Ishikawa (cell line): ENCODE data around the gene CACNB4.

Experiments used
- CEBPB ChIP-seq: IDR thresholded peaks from 2 replicates; pipeline ENCODE4 v1.6.1; 2012
- CREB1 ChIP-seq: IDR thresholded peaks from 2 replicates; pipeline ENCODE4 v1.6.1; 2012; ENCODE audit warnings: low read depth
- EGR1 ChIP-seq: IDR thresholded peaks from 2 replicates; pipeline ENCODE4 v1.6.1; 2012
- EP300 ChIP-seq: IDR thresholded peaks from 2 replicates; pipeline ENCODE4 v1.6.1; 2012; ENCODE audit warnings: borderline replicate concordance
- FOXM1 ChIP-seq: IDR thresholded peaks from 2 replicates; pipeline ENCODE4 v1.6.1; 2012; ENCODE audit warnings: low read depth, borderline replicate concordance
- MAX ChIP-seq: IDR thresholded peaks from 2 replicates; pipeline ENCODE4 v1.6.1; 2012
- RAD21 ChIP-seq: IDR thresholded peaks from 2 replicates; pipeline ENCODE4 v1.6.1; 2012; ENCODE audit warnings: low read depth
- REST ChIP-seq: IDR thresholded peaks from 2 replicates; pipeline ENCODE4 v1.6.1; 2012; ENCODE audit warnings: low read depth, mild to moderate bottlenecking
- TAF1 ChIP-seq: IDR thresholded peaks from 2 replicates; pipeline ENCODE4 v1.6.1; 2012; ENCODE audit warnings: low read depth, mild to moderate bottlenecking
- YY1 ChIP-seq: IDR thresholded peaks from 2 replicates; pipeline ENCODE4 v1.6.1; 2012; ENCODE audit warnings: low read depth

GRCh38 chr2:151979694-151980093, 119.2 kb downstream of the CACNB4 start:
- TF ChIP-seq REST (no peak), EGR1 (no peak), TAF1 (no peak), EP300 (no peak), CEBPB (no peak), CREB1 (no peak), YY1 (no peak), MAX (no peak), RAD21 (no peak), FOXM1 (no peak)
